Activated CD4-positive, alpha-beta T cell treated with anti-CD3 and anti-CD28 coated beads, Interleukin-2, amount 10 ng/mL, durations not matched to agents 24 days and 14 days (primary cell): ENCODE results near the gene MEP1B. TPM values are rescaled to one million over a fixed set of nuclear protein-coding genes. Genes with fewer than 3 reads are reported as not detected.
"Not testable (repeated sequence)": the region's sequence is repeated elsewhere in the genome, so short reads cannot be mapped to it uniquely, and the experiment has no call there.

Experiments
- DNase-seq: peaks from one replicate; pipeline ENCODE4 v3.0.0; 2022
- H3K27ac Mint-ChIP-seq: one replicate; pipeline ENCODE4 v1.8.0; 2022; ENCODE audit warnings: mild to moderate bottlenecking, mixed read lengths
- H3K27me3 Mint-ChIP-seq: one replicate; pipeline ENCODE4 v1.8.0; 2022; ENCODE audit warnings: mixed read lengths
- H3K36me3 Mint-ChIP-seq: one replicate; pipeline ENCODE4 v1.8.0; 2022; ENCODE audit warnings: low read depth, mild to moderate bottlenecking, mixed read lengths
- H3K4me1 Mint-ChIP-seq: one replicate; pipeline ENCODE4 v1.8.0; 2021; ENCODE audit warnings: mixed read lengths
- H3K4me3 Mint-ChIP-seq: one replicate; pipeline ENCODE4 v1.8.0; 2022; ENCODE audit warnings: mild to moderate bottlenecking, moderate library complexity, mixed read lengths
- H3K9me3 Mint-ChIP-seq: one replicate; pipeline ENCODE4 v1.8.0; 2021; ENCODE audit warnings: mixed read lengths
- intact Hi-C: fragments of 100-400 bp; cut with micrococcal nuclease; formaldehyde crosslinking; loops from one replicate; pipeline ENCODE4 v1.15.1; 2023
- total RNA-seq: library from RNA; stranded (reverse); gene quantifications from 2 replicates; pipeline ENCODE4 v1.2.3, GENCODE V29; 2022

MEP1B gene
- total RNA-seq, 1 donor from 2014 or later = not detected

DNA sequence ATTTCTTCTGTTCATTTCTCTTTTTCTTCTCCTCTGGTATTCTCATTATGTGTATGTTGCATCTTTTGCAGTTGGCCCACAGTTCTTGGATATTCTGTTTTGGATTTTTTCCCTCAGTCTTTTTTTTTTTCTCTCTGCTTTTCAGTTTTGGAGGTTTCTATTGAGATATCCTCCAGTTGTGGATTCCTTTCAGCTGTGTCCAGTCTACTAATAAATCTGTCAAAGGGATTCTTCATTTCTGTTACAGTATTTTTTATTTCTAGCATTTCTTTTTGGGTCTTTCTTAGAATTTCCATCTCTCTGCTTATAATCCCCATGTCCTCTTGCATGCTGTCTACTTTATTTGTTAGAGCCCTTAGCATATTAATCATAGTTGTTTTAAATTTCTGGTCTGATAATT lies 6.3 kb upstream of the MEP1B start:
- Mint-ChIP-seq H3K9me3 (peaks cover 8% of the 10 kb centered on the region), H3K36me3 (no peaks in the 10 kb centered on the region), H3K27ac (no peak overlapping the region), H3K4me3 (no peak overlapping the region), H3K27me3 (no peaks in the 10 kb centered on the region), H3K4me1 (no peaks in the 10 kb centered on the region)
- intact Hi-C loops = no loop called here
- no peak for DNase-seq

- Mint-ChIP-seq H3K36me3 (no peaks in the 10 kb centered on the region), H3K27me3 (peaks cover 6% of the 10 kb centered on the region), H3K4me3 (no peak overlapping the region), H3K9me3 (no peaks in the 10 kb centered on the region), H3K27ac (no peak overlapping the region), H3K4me1 (no peaks in the 10 kb centered on the region)
- DNase-seq = no peak
- intact Hi-C loops = no loop called here
These were observed 370 bp downstream of the MEP1B start for GRCh38 chr18:32190209-32190608.

DNA sequence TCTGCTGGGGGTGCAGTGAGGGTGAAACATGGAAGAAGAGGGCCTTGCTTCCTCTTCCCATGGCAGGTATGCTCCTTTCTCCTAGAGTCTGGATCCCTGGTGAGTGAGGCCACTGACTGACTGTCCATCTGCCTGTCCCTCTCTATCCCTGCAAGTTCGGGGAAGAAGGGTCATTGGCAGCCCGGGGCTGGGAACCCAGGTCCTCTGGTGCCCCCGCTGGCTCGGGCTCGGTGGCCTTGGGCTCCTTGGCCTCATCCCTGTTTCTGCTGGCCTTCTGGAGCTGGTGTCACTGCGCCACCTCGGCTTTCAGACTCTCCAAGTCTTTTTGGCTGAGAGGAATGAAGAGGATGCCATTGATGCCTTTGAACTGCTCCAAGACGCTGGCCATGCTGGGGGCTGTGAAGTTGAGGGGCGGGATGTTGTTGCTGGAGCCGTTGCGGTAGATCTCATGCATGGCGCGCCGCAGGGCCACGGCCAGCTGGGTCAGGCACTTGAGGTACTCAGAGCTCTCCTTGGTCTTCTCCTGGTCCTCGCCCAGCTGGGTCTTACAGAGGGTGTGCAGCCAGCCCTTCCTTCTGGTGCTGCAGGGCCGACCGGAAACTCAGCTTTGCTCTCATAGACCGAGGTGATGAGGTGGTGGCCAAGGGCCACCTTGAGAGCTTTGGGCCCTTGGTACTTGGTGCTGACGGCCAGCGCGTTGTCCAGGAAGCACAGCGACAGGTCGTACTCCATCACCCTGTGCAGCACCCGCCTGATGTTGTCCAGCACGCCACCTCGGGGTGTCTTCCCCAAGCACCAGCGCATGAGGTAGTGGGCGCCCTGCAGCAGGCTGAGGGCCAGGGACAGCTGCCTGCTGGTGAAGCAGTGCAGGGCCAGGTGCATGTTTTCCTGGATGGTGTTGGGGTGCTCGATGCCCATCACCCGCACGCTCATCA lies 6.3 kb downstream of the MEP1B start:
- no peak overlapping the region for H3K4me3 Mint-ChIP-seq
- no peak overlapping the region for H3K27ac Mint-ChIP-seq
- H3K27me3 Mint-ChIP-seq = peaks cover 3% of the 10 kb centered on the region
- H3K36me3 Mint-ChIP-seq = no peaks in the 10 kb centered on the region
- no peaks in the 10 kb centered on the region for H3K9me3 Mint-ChIP-seq
- no peak for DNase-seq
- H3K4me1 Mint-ChIP-seq = no peaks in the 10 kb centered on the region
- intact Hi-C loops = no loop called here

DNA sequence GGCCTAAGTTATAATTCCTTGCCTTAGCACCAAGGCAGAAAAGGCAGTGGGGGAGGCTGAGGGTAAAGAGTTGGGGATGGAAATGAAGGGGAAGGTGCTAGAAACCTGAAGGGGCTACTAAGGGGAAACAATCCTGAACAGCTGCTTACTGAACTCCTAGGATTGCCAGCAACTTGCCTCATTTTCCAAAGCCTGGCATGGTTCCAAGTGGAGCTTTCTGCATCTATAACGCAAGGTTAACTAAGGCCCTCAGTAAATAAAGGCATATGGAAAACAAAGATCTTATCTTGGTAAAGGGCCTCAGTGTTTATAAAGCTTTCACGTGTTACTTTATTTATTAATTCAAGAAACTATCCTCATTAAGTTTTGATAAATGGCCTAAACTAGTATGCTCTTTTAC lies 10.9 kb downstream of the MEP1B start:
- Mint-ChIP-seq H3K4me3 (no peak overlapping the region), H3K27ac (no peak overlapping the region), H3K27me3 (peaks cover 2% of the 10 kb centered on the region), H3K9me3 (no peaks in the 10 kb centered on the region), H3K36me3 (no peaks in the 10 kb centered on the region), H3K4me1 (no peaks in the 10 kb centered on the region)
- DNase-seq = no peak
- intact Hi-C loops = no loop called here

- no peaks in the 10 kb centered on the region for H3K9me3 Mint-ChIP-seq
- H3K4me1 Mint-ChIP-seq = no peaks in the 10 kb centered on the region
- no peaks in the 10 kb centered on the region for H3K36me3 Mint-ChIP-seq
- intact Hi-C loops = no loop called here
- H3K27ac Mint-ChIP-seq = no peak overlapping the region
- peaks cover 2% of the 10 kb centered on the region for H3K27me3 Mint-ChIP-seq
- H3K4me3 Mint-ChIP-seq = no peak overlapping the region
- DNase-seq = no peak
These were observed 12.3 kb downstream of the MEP1B start for GRCh38 chr18:32201948-32202672.

GRCh38 chr18:32208023-32208422 lies 18.2 kb downstream of the MEP1B start:
- H3K27ac Mint-ChIP-seq = no peak overlapping the region
- H3K4me1 Mint-ChIP-seq = no peaks in the 10 kb centered on the region
- no peak overlapping the region for H3K4me3 Mint-ChIP-seq
- no peaks in the 10 kb centered on the region for H3K9me3 Mint-ChIP-seq
- H3K36me3 Mint-ChIP-seq = no peaks in the 10 kb centered on the region
- DNase-seq = no peak
- H3K27me3 Mint-ChIP-seq = peaks cover 3% of the 10 kb centered on the region
- intact Hi-C loops = no loop called here

GRCh38 chr18:32208577-32208976 lies 18.7 kb downstream of the MEP1B start:
- Mint-ChIP-seq H3K36me3 (no peaks in the 10 kb centered on the region), H3K27me3 (peaks cover 3% of the 10 kb centered on the region), H3K4me1 (no peaks in the 10 kb centered on the region), H3K9me3 (no peaks in the 10 kb centered on the region), H3K4me3 (no peak overlapping the region), H3K27ac (no peak overlapping the region)
- intact Hi-C loops = no loop called here
- DNase-seq = no peak

DNA sequence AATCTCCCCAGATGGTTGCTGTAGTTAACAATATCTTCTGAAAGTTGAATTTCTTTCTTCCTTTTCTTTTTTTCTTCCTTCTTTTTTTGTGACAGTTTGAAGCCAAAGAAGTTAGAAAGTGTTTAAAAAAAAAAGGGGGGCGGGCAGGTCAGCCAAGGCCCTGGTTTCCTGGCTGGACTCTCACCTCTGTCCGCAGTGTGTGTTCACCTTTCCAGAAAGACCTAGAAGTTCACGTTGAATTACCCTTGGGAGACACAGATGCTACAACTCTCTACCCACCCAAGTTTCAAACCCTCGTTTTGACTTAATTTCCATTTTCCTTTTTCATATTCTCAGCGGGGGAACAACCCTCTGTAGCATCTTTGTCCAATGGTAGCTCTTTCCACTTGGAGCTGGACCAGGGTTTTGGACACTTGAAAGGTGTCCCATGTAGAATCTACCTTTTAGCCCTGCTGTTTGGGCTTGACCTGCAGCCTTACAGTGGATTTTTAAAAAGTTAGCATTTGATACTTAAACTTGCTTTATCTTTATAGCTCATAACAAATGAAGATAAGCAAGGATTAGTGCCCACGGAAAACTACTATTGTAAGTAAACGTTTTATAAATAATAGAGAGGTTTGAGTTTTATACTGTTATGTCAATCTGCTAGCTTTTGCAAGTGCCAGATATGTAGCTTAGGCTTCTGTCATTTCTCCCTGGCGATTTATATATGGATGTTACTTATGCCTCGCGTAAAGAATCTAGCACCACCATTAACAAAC lies 20.0 kb downstream of the MEP1B start:
- Mint-ChIP-seq H3K4me3 (no peak overlapping the region), H3K27me3 (peaks cover 2% of the 10 kb centered on the region), H3K27ac (no peak overlapping the region), H3K36me3 (no peaks in the 10 kb centered on the region), H3K4me1 (no peaks in the 10 kb centered on the region), H3K9me3 (no peaks in the 10 kb centered on the region)
- intact Hi-C loops = no loop called here
- no peak for DNase-seq

GRCh38 chr18:32213693-32214092 lies 23.9 kb downstream of the MEP1B start:
- Mint-ChIP-seq H3K36me3 (no peaks in the 10 kb centered on the region), H3K27ac (no peak overlapping the region), H3K4me3 (no peak overlapping the region), H3K9me3 (no peaks in the 10 kb centered on the region), H3K4me1 (no peaks in the 10 kb centered on the region), H3K27me3 (no peaks in the 10 kb centered on the region)
- no peak for DNase-seq
- intact Hi-C loops = no loop called here

- Mint-ChIP-seq H3K36me3 (no peaks in the 10 kb centered on the region), H3K4me3 (no peak overlapping the region), H3K27me3 (peaks cover 5% of the 10 kb centered on the region), H3K4me1 (no peaks in the 10 kb centered on the region), H3K27ac (no peak overlapping the region), H3K9me3 (no peaks in the 10 kb centered on the region)
- no peak for DNase-seq
- intact Hi-C loops = no loop called here
These were observed 26.6 kb downstream of the MEP1B start for GRCh38 chr18:32216390-32216789.

- intact Hi-C loops = no loop called here
- no peaks in the 10 kb centered on the region for H3K36me3 Mint-ChIP-seq
- H3K27ac Mint-ChIP-seq = no peak overlapping the region
- DNase-seq = no peak
- no peaks in the 10 kb centered on the region for H3K4me1 Mint-ChIP-seq
- H3K27me3 Mint-ChIP-seq = peaks cover 11% of the 10 kb centered on the region
- H3K4me3 Mint-ChIP-seq = no peak overlapping the region
- no peaks in the 10 kb centered on the region for H3K9me3 Mint-ChIP-seq
These were observed 29.7 kb downstream of the MEP1B start for GRCh38 chr18:32219431-32220018.

- H3K27me3 Mint-ChIP-seq, H3K9me3 Mint-ChIP-seq, H3K36me3 Mint-ChIP-seq, intact Hi-C loops, H3K27ac Mint-ChIP-seq, H3K4me3 Mint-ChIP-seq, H3K4me1 Mint-ChIP-seq: not testable (repeated sequence)
- DNase-seq = peak; percentile 20
These were observed 43.5 kb downstream of the MEP1B start for GRCh38 chr18:32233348-32233747.

GRCh38 chr18:32237049-32237448 lies 47.2 kb downstream of the MEP1B start:
- H3K27ac Mint-ChIP-seq = no peak overlapping the region
- peaks cover 10% of the 10 kb centered on the region for H3K27me3 Mint-ChIP-seq
- intact Hi-C loops = no loop called here
- H3K4me3 Mint-ChIP-seq = no peak overlapping the region
- DNase-seq = peak; percentile 21
- no peaks in the 10 kb centered on the region for H3K36me3 Mint-ChIP-seq
- H3K4me1 Mint-ChIP-seq = no peaks in the 10 kb centered on the region
- H3K9me3 Mint-ChIP-seq = peaks cover 3% of the 10 kb centered on the region
